HepG2 (cell line): ENCODE data around the gene PJA2. TPM values are rescaled to one million over a fixed set of nuclear protein-coding genes. Genes with fewer than 3 reads are reported as not detected.

Source experiments
- ASH2L ChIP-seq: fragments of 300-600, 200-600 bp; sonication (generic); IDR thresholded peaks from 2 replicates; pipeline ENCODE4 v1.7.0; 2017; ENCODE audit warnings: low read depth, mild to moderate bottlenecking, moderate library complexity, mixed read lengths, low read length; ENCODE audit not compliant: insufficient read length
- ATRX ChIP-seq: sonication (generic); formaldehyde crosslinking; IDR thresholded peaks from 2 replicates; pipeline ENCODE4 v1.4.0; 2020; ENCODE audit warnings: missing genetic modification reagents, borderline replicate concordance
- ETV5 ChIP-seq: IDR thresholded peaks from 2 replicates; pipeline ENCODE4 v1.6.1; 2018; ENCODE audit warnings: missing biosample characterization, missing genetic modification reagents, inconsistent platforms, borderline replicate concordance
- KAT8 ChIP-seq: IDR thresholded peaks from 2 replicates; pipeline ENCODE4 v1.6.1; 2016; ENCODE audit warnings: missing genetic modification reagents, missing compliant biosample characterization
- KMT2B ChIP-seq: IDR thresholded peaks from 2 replicates; pipeline ENCODE4 v1.6.1; 2016; ENCODE audit warnings: missing genetic modification reagents, missing compliant biosample characterization
- MEIS1 ChIP-seq: sonication (generic); formaldehyde crosslinking; IDR thresholded peaks from 2 replicates; pipeline ENCODE4 v1.9.0; 2021; ENCODE audit warnings: mild to moderate bottlenecking, missing genetic modification reagents, moderate library complexity, borderline replicate concordance
- MTF1 ChIP-seq: sonication (generic); formaldehyde crosslinking; IDR thresholded peaks from 2 replicates; pipeline ENCODE4 v1.5.0; 2020; ENCODE audit warnings: missing genetic modification reagents
- PLSCR1 ChIP-seq: sonication (generic); formaldehyde crosslinking; IDR thresholded peaks from 2 replicates; pipeline ENCODE4 v1.5.0; 2020; ENCODE audit warnings: missing genetic modification reagents, mild to moderate bottlenecking, borderline replicate concordance
- STAT5B ChIP-seq: sonication (generic); formaldehyde crosslinking; IDR thresholded peaks from 2 replicates; pipeline ENCODE4 v1.4.0; 2020; ENCODE audit warnings: missing genetic modification reagents
- TBL1XR1 ChIP-seq: fragments of 150-350 bp; IDR thresholded peaks from 2 replicates; pipeline ENCODE4 v1.6.1; 2014; ENCODE audit warnings: borderline replicate concordance, low read length; ENCODE audit not compliant: partially characterized antibody
- THRA ChIP-seq: sonication (generic); formaldehyde crosslinking; IDR thresholded peaks from 2 replicates; pipeline ENCODE4 v1.4.0; 2020; ENCODE audit warnings: missing genetic modification reagents, borderline replicate concordance
- ZNF180 ChIP-seq: sonication (generic); formaldehyde crosslinking; IDR thresholded peaks from 2 replicates; pipeline ENCODE4 v1.4.0; 2020; ENCODE audit warnings: low read depth, missing genetic modification reagents, borderline replicate concordance
- ZNF367 ChIP-seq: sonication (generic); formaldehyde crosslinking; IDR thresholded peaks from 2 replicates; pipeline ENCODE4 v1.4.0; 2020; ENCODE audit warnings: missing genetic modification reagents, borderline replicate concordance
- ZNF510 ChIP-seq: sonication (generic); formaldehyde crosslinking; IDR thresholded peaks from 2 replicates; pipeline ENCODE4 v1.4.0; 2020; ENCODE audit warnings: low read depth, mild to moderate bottlenecking, missing genetic modification reagents
- ZNF572 ChIP-seq: sonication (generic); formaldehyde crosslinking; IDR thresholded peaks from 2 replicates; pipeline ENCODE4 v1.5.1; 2020; ENCODE audit warnings: mild to moderate bottlenecking, missing genetic modification reagents
- ZNF703 ChIP-seq: sonication (generic); formaldehyde crosslinking; IDR thresholded peaks from 2 replicates; pipeline ENCODE4 v1.5.1; 2020; ENCODE audit warnings: missing genetic modification reagents, mild to moderate bottlenecking, moderate library complexity, borderline replicate concordance
- polyA plus RNA-seq, 8 experiments: library from polyadenylated mRNA; depleted of rRNA in 3 of 8; stranded (reverse) in 7 of 8; unstranded in 1 of 8; fragments of >200 nt; fragmentation: Illumina TruSeq in 4 of 8; extraction: Trizol in 4 of 8; gene quantifications; 2 replicates each; pipeline versions ENCODE4 v1.2.1 to v1.2.3, GENCODE V29; 2011 to 2016; ENCODE audit warnings: low read depth in 4 of 8, missing spikeins in 1 of 8, mixed read lengths in 1 of 8; ENCODE audit not compliant: insufficient read depth in 1 of 8
- total RNA-seq, 5 experiments: library from RNA; depleted of rRNA; stranded (reverse); fragments of >200 nt; fragmentation: Illumina TruSeq; extraction: Trizol; gene quantifications; 2 replicates each; pipeline ENCODE4 v1.2.3, GENCODE V29; 2016; ENCODE audit warnings: low read depth in 1 of 5
- TF ChIP-seq, protein P1 (sequence below): fragments of 450-650 bp; IDR thresholded peaks from 2 replicates; pipeline ENCODE4 v1.6.1; 2017; ENCODE audit warnings: mild to moderate bottlenecking
- TF ChIP-seq, protein P2 (sequence below): sonication (generic); formaldehyde crosslinking; IDR thresholded peaks from 2 replicates; pipeline ENCODE4 v1.5.0; 2020; ENCODE audit warnings: mild to moderate bottlenecking, missing genetic modification reagents
- TF ChIP-seq, protein P3 (sequence below): sonication (generic); formaldehyde crosslinking; conservative IDR thresholded peaks from 2 replicates; pipeline ENCODE4 v1.4.0; 2020; ENCODE audit warnings: missing genetic modification reagents

PJA2 gene
- total and polyA plus RNA-seq, 2 of the 13 experiments (the other 11 are each of a cell fraction or from before 2014, with no cell fraction given) = 39.4 to 41.4 TPM

- no peak for TF ChIP-seq KAT8 (CRISPR knock-in tag)
- TF ChIP-seq KMT2B (CRISPR knock-in tag) = no peak; the same call in 1 of the 2 replicates
- TF ChIP-seq THRA (CRISPR knock-in tag) = no peak
- no peak for TF ChIP-seq ZNF572 (CRISPR knock-in tag)
- TF ChIP-seq STAT5B (CRISPR knock-in tag) = no peak
- TF ChIP-seq MEIS1 (CRISPR knock-in tag) = no peak
- TF ChIP-seq ATRX (CRISPR knock-in tag) = no peak
- TF ChIP-seq, protein P1, sequence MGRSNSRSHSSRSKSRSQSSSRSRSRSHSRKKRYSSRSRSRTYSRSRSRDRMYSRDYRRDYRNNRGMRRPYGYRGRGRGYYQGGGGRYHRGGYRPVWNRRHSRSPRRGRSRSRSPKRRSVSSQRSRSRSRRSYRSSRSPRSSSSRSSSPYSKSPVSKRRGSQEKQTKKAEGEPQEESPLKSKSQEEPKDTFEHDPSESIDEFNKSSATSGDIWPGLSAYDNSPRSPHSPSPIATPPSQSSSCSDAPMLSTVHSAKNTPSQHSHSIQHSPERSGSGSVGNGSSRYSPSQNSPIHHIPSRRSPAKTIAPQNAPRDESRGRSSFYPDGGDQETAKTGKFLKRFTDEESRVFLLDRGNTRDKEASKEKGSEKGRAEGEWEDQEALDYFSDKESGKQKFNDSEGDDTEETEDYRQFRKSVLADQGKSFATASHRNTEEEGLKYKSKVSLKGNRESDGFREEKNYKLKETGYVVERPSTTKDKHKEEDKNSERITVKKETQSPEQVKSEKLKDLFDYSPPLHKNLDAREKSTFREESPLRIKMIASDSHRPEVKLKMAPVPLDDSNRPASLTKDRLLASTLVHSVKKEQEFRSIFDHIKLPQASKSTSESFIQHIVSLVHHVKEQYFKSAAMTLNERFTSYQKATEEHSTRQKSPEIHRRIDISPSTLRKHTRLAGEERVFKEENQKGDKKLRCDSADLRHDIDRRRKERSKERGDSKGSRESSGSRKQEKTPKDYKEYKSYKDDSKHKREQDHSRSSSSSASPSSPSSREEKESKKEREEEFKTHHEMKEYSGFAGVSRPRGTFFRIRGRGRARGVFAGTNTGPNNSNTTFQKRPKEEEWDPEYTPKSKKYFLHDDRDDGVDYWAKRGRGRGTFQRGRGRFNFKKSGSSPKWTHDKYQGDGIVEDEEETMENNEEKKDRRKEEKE = no peak
- no peak for TF ChIP-seq ZNF703
- TF ChIP-seq, protein P2, sequence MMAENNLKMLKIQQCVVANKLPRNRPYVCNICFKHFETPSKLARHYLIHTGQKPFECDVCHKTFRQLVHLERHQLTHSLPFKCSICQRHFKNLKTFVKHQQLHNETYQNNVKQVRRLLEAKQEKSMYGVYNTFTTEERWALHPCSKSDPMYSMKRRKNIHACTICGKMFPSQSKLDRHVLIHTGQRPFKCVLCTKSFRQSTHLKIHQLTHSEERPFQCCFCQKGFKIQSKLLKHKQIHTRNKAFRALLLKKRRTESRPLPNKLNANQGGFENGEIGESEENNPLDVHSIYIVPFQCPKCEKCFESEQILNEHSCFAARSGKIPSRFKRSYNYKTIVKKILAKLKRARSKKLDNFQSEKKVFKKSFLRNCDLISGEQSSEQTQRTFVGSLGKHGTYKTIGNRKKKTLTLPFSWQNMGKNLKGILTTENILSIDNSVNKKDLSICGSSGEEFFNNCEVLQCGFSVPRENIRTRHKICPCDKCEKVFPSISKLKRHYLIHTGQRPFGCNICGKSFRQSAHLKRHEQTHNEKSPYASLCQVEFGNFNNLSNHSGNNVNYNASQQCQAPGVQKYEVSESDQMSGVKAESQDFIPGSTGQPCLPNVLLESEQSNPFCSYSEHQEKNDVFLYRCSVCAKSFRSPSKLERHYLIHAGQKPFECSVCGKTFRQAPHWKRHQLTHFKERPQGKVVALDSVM (CRISPR knock-in tag) = no peak
- TF ChIP-seq ZNF510 (CRISPR knock-in tag) = no peak
- TF ChIP-seq ZNF180 (CRISPR knock-in tag) = no peak
- no peak for TF ChIP-seq MTF1
- no peak for TF ChIP-seq ASH2L
- TF ChIP-seq PLSCR1 (CRISPR knock-in tag) = no peak
- TF ChIP-seq ETV5 (CRISPR knock-in tag) = peak; percentile 22; the same call in 1 of the 2 replicates
- TF ChIP-seq, protein P3, sequence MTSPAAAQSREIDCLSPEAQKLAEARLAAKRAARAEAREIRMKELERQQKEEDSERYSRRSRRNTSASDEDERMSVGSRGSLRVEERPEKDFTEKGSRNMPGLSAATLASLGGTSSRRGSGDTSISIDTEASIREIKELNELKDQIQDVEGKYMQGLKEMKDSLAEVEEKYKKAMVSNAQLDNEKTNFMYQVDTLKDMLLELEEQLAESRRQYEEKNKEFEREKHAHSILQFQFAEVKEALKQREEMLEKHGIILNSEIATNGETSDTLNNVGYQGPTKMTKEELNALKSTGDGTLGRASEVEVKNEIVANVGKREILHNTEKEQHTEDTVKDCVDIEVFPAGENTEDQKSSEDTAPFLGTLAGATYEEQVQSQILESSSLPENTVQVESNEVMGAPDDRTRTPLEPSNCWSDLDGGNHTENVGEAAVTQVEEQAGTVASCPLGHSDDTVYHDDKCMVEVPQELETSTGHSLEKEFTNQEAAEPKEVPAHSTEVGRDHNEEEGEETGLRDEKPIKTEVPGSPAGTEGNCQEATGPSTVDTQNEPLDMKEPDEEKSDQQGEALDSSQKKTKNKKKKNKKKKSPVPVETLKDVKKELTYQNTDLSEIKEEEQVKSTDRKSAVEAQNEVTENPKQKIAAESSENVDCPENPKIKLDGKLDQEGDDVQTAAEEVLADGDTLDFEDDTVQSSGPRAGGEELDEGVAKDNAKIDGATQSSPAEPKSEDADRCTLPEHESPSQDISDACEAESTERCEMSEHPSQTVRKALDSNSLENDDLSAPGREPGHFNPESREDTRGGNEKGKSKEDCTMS (CRISPR knock-in tag) = no peak
- TF ChIP-seq ZNF367 (CRISPR knock-in tag) = no peak
- no peak for TF ChIP-seq TBL1XR1
These were observed at the start of gene PJA2 (continued) for GRCh38 chr5:109409844-109410388.
